HL-60/S4 treated with retinoic acid at 250 ng/mL for 4 days and 3 days (cell line): Measurements from ENCODE around the gene METAP1.
"Not testable (repeated sequence)": the region's sequence is repeated elsewhere in the genome, so short reads cannot be mapped to it uniquely, and the experiment has no call there.

Experiments used
- in situ Hi-C: fragments of 300-500 bp; cut with MboI; formaldehyde crosslinking; loops from 2 replicates; pipeline ENCODE4 v1.7.0; 2022; ENCODE audit warnings: low sequenced_read_pairs

The METAP1 gene

GRCh38 chr4:99090481-99091215 is 95.1 kb downstream of the METAP1 start:
- in situ Hi-C loops, result no loop called here

DNA sequence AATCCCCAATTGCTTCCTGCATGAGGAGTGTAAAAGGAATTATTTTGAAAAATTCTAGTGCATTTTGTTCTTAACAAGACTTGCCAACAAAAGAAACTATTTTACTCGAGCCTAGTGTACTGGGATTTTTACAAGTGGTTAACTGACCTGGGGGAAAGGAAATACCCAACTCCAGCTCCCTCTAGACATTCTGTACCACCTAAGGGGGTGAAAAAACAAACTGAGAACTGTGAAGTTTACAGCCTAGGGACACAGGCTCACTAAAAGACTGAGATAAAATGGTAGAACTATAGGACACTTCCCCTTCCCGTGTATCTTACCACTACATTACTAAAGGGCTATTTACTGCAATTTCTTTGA is 95.7 kb downstream of the METAP1 start:
- in situ Hi-C loops, result no loop called here

- in situ Hi-C loops, result not testable (repeated sequence)
Observed at GRCh38 chr4:99091841-99092240, 96.3 kb downstream of the METAP1 start.

- in situ Hi-C loops, result no loop called here
Observed at GRCh38 chr4:99099311-99099710, 103.8 kb downstream of the METAP1 start.

- in situ Hi-C loops, result not testable (repeated sequence)
Observed at GRCh38 chr4:99099814-99100213, 104.3 kb downstream of the METAP1 start.

- in situ Hi-C loops, result no loop called here
Observed at GRCh38 chr4:99100876-99101275, 105.4 kb downstream of the METAP1 start.

DNA sequence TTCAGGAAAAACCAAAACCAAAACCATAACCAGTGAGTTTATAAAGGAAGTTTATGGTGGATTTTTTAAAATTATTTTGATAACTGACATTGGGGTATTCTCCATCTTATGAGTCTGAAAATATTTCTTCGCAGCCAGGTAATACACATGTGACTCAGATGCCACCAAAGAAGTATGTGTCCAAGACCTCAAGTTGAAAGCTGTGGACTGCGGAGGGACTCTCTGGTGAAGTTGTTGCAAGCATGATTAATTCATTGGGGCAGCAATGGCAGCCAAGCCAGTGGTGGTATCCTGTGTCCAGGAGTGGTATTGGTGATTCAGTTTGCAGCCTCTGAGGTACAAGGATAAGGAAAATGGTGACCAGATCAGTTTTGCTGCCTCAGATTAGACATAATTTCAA is 107.1 kb downstream of the METAP1 start:
- in situ Hi-C loops, result no loop called here

DNA sequence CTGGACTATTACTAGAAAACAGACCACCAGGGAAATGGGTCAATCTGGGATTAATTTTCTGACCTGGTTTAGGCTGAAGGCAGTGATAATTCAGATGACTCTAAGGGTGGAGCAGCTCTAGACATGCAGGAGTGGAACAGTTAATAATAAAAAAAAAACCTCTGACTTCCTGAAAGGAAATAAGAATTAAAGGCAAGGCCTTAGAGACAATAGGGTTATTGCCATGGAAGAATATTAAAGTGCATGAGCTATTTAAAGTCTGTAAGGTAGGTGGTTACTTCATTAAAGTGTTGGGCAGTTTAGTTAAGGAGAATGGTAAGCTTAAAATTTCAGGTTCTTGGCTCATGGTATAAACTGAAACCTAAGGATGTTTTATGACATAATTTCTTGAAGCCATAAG is 107.6 kb downstream of the METAP1 start:
- in situ Hi-C loops, result no loop called here

DNA sequence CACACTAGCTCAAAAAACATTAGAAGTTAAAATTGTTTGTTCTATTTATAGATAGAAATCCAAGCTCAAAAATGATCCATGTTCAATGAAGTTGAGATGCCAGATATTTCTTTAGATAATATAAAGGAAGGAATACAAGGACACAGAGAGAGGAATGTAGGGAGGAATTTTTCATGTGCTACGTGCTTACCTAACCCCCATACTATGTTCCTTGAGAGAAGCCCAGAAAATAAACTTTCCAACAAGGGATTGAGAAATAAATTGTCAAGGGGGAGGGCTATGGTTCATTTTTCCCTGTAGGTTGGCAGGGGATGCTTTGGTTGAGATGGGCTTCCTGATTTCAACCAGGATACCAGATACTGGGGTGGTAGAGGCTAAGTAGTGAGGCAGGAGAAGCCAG is 108.6 kb downstream of the METAP1 start:
- in situ Hi-C loops, result no loop called here

DNA sequence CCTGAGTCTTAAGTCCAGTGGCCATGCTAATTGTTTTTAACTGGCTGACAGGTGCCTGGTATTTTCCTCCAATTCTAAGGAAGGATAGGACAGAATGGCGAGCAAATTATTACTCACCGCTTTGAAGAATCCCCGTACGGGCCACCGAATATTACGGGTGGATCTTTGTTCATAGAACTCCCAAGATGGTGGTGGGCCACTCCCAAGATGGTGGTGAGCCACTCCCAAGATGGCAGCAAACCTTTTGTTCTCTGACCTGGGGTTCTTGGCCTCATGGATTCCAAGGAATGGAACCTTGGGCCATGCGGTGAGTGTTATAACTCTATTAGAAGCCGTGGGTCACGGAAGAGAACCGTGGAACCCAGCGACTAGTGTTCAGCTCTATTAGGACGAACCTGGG is 113.8 kb downstream of the METAP1 start:
- in situ Hi-C loops, result not testable (repeated sequence)
